Smooth muscle cell (in vitro differentiated cells): Measurements from ENCODE around the gene MSRB2. TPM values are rescaled to one million over a fixed set of nuclear protein-coding genes. Genes with fewer than 3 reads are reported as not detected.

Source experiments
- DNase-seq: peaks from one replicate; lab custom pipeline; 2025; ENCODE audit not compliant: unreplicated experiment; lab: John Stamatoyannopoulos, UW
- H2AFZ ChIP-seq: fragments of 200-600 bp; sonication (generic); 2 replicates; pipeline ENCODE4 v1.6.0; 2016; ENCODE audit warnings: antibody characterized with exemption, low read depth, mild to moderate bottlenecking
- H3F3A ChIP-seq: fragments of 200-600 bp; sonication (generic); 2 replicates; pipeline ENCODE4 v1.6.0; 2017; ENCODE audit warnings: antibody characterized with exemption, low read depth
- H3K27ac ChIP-seq: fragments of 200-600 bp; sonication (generic); 2 replicates; pipeline ENCODE4 v1.5.1; 2016; ENCODE audit warnings: low read depth, mild to moderate bottlenecking
- H3K27me3 ChIP-seq: fragments of 200-600 bp; sonication (generic); 2 replicates; pipeline ENCODE4 v1.6.1; 2016; ENCODE audit warnings: low read depth, mild to moderate bottlenecking
- H3K36me3 ChIP-seq: fragments of 200-600 bp; sonication (generic); 2 replicates; pipeline ENCODE4 v1.5.1; 2016; ENCODE audit warnings: low read depth
- H3K4me1 ChIP-seq: fragments of 200-600 bp; sonication (generic); 2 replicates; pipeline ENCODE4 v1.5.1; 2016; ENCODE audit warnings: low read depth
- H3K4me2 ChIP-seq: fragments of 200-600 bp; sonication (generic); 2 replicates; pipeline ENCODE4 v1.6.0; 2016; ENCODE audit warnings: mild to moderate bottlenecking
- H3K4me3 ChIP-seq: fragments of 200-600 bp; sonication (generic); 2 replicates; pipeline ENCODE4 v1.5.1; 2016; ENCODE audit warnings: mild to moderate bottlenecking
- H3K79me2 ChIP-seq: fragments of 200-600 bp; sonication (generic); 2 replicates; pipeline ENCODE4 v1.6.0; 2016; ENCODE audit warnings: low read depth, mild to moderate bottlenecking
- H3K9ac ChIP-seq: fragments of 200-600 bp; sonication (generic); 2 replicates; pipeline ENCODE4 v1.6.0; 2016; ENCODE audit warnings: low read depth
- H3K9me3 ChIP-seq: fragments of 200-600 bp; sonication (generic); replicated peaks from 2 replicates; pipeline ENCODE4 v1.5.1; 2016; ENCODE audit warnings: low read depth
- H4K20me1 ChIP-seq: fragments of 200-600 bp; sonication (generic); 2 replicates; pipeline ENCODE4 v1.6.0; 2016; ENCODE audit warnings: low read depth
- WGBS: methylation state at CpG from one replicate; pipeline ENCODE4 v1.1.7; 2016; ENCODE audit warnings: low lambda C conversion rate; 5-methylcytosine and 5-hydroxymethylcytosine counted together
- polyA plus RNA-seq: library from polyadenylated mRNA; unstranded; fragments of >200 nt; fragmentation: Nextera tagmentation; extraction: Ambion mirVana; gene quantifications from 2 replicates; pipeline ENCODE4 v1.2.1, GENCODE V29; 2016
- total RNA-seq: library from RNA; depleted of rRNA; stranded (reverse); fragments of >200 nt; gene quantifications from 2 replicates; pipeline ENCODE4 v1.2.3, GENCODE V29; 2014
- TF ChIP-seq, protein P1 (sequence below): fragments of 200-600 bp; sonication (generic); IDR thresholded peaks from 2 replicates; pipeline ENCODE4 v1.5.1; 2017; ENCODE audit warnings: borderline replicate concordance, mild to moderate bottlenecking, antibody characterized with exemption; ENCODE audit not compliant: insufficient read depth, poor library complexity, severe bottlenecking

The MSRB2 gene
- total and polyA plus RNA-seq, 2 experiments from 2014 or later = 21.5 to 64.0 TPM

DNA sequence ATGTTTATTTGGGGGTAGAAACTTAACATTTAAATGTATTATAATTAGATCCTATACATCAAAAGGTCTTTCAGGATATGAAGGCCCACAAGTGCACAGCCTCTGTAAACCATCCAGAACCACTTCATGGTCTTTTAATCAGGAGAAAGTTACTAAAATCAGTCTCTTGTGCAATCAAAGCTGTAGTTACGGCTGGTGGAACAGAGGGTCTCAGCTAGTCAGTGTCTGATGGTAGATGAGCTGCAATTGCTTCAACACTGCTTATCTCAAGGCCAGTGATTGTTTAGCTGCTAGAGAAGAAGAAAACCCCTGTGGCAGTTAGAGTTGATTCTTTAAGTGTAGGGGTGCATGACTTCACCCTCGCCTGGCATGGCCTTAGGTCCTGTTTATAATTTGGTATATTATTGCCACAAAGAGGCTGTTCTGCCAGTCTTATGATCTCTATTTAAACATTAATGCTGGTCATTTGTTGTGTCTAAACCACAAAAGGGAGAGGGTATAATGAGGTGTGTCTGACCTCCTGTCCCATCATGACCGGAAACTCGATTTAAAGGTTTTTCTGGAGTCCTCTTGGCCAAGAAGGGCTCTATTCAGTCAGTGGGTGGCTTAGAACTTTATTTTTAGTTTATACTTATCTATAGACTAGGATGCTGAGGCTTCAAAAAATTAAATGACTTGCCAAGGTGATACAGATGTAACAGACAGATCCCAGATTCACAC, 21.3 kb downstream of the MSRB2 start:
- H3K79me2 ChIP-seq = no peaks in the 10 kb centered on the region
- H2AFZ ChIP-seq = no peak overlapping the region
- H3F3A ChIP-seq = no peaks in the 10 kb centered on the region
- H3K27me3 ChIP-seq = no peaks in the 10 kb centered on the region
- TF ChIP-seq, protein P1, sequence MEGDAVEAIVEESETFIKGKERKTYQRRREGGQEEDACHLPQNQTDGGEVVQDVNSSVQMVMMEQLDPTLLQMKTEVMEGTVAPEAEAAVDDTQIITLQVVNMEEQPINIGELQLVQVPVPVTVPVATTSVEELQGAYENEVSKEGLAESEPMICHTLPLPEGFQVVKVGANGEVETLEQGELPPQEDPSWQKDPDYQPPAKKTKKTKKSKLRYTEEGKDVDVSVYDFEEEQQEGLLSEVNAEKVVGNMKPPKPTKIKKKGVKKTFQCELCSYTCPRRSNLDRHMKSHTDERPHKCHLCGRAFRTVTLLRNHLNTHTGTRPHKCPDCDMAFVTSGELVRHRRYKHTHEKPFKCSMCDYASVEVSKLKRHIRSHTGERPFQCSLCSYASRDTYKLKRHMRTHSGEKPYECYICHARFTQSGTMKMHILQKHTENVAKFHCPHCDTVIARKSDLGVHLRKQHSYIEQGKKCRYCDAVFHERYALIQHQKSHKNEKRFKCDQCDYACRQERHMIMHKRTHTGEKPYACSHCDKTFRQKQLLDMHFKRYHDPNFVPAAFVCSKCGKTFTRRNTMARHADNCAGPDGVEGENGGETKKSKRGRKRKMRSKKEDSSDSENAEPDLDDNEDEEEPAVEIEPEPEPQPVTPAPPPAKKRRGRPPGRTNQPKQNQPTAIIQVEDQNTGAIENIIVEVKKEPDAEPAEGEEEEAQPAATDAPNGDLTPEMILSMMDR = no peak
- no peak overlapping the region for H3K27ac ChIP-seq
- H3K4me1 ChIP-seq = peaks cover 6% of the 10 kb centered on the region
- no peaks in the 10 kb centered on the region for H4K20me1 ChIP-seq
- H3K4me2 ChIP-seq = no peak overlapping the region
- WGBS = 93% methylated on average over 4 of the region's 4 CpGs
- H3K4me3 ChIP-seq = no peak overlapping the region
- H3K36me3 ChIP-seq = peaks cover 8% of the 10 kb centered on the region
- DNase-seq = no peak
- H3K9me3 ChIP-seq = no peaks in the 10 kb centered on the region
- H3K9ac ChIP-seq = no peak overlapping the region

DNA sequence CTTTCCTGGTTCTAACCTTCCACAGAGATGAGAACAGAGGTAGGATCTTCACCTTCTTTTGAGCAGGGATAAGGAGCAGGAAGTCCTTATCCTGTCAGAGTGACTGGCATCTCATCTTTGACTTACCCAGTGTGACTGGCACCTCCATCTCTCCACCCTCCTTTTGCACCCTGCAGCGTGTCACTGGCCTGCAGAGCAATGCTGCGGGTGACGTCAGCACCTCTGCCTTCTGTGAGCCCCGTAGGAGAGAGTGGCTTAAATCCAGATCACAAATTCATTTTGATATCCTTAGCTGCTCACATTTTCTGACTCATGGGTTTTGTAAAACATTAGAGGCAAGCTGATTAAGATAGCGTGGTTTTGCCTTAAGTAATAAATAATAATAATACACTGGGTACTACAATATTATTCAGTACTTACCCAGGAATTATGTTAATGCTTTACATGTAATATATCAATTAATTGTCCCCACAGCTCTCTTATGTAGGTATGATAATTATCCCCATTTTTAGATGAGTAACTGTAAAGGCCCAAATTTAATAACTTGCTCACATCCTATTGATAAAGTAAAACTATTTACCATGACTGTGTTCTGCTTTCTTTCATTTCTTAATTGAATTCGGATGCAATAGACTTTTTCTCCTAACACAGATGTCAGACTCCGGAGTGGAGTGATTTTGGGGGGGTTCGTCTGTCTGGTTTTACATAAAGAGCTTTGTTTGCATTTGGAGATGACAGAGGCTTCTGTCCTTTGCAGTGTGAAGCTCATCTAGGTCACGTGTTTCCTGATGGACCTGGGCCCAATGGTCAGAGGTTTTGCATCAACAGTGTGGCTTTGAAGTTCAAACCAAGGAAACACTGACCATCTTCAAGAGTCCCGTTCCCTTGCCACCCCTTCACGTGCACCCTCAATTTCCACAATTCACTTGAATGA, 24.9 kb downstream of the MSRB2 start:
- WGBS = 90% methylated on average over 11 of the region's 11 CpGs
- Histone ChIP-seq H3K27me3 (no peaks in the 10 kb centered on the region), H3K9ac (no peak overlapping the region), H3K4me1 (no peaks in the 10 kb centered on the region), H3K9me3 (no peaks in the 10 kb centered on the region), H3K36me3 (peaks cover 7% of the 10 kb centered on the region), H3K79me2 (no peaks in the 10 kb centered on the region), H3K4me3 (no peak overlapping the region), H2AFZ (no peak overlapping the region), H3K4me2 (no peak overlapping the region), H4K20me1 (no peaks in the 10 kb centered on the region), H3K27ac (no peak overlapping the region), H3F3A (no peaks in the 10 kb centered on the region)
- TF ChIP-seq, protein P1 = no peak
- no peak for DNase-seq

DNA sequence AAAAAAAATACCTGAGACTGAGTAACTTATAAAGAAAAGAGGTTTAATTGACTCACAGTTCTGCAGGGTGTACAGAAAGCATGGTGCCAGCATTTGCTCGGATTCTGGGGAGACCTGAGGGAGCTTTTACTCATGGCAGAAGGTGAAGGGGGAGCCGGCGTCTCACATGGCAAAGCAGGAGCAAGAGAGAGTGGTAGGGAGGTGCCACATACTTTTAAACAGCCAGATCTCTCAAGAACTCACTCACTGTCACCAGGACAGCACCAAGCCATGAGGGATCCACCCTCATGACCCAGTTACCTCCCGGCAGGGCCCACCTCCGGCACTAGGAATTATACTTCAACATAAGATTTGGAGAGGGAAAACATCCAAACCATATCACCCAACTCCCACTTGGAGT, 25.8 kb downstream of the MSRB2 start:
- Histone ChIP-seq H3K4me2 (no peak overlapping the region), H3K79me2 (no peaks in the 10 kb centered on the region), H3F3A (no peaks in the 10 kb centered on the region), H3K4me1 (no peaks in the 10 kb centered on the region), H3K27me3 (no peaks in the 10 kb centered on the region), H3K9ac (no peak overlapping the region), H4K20me1 (no peaks in the 10 kb centered on the region), H3K9me3 (no peaks in the 10 kb centered on the region), H2AFZ (no peak overlapping the region), H3K4me3 (no peak overlapping the region), H3K27ac (no peak overlapping the region), H3K36me3 (peaks cover 4% of the 10 kb centered on the region)
- DNase-seq = no peak
- TF ChIP-seq, protein P1 = no peak
- WGBS = 96% methylated on average over 5 of the region's 5 CpGs
